ENCODE measurements around the gene TMTC2. TPM values are rescaled to one million over a fixed set of nuclear protein-coding genes. Genes with fewer than 3 reads are reported as not detected.

TMTC2 gene
- total RNA-seq, 4 donors from 2014 or later = 6.5 to 11.3 (median 8.9) TPM

DNA sequence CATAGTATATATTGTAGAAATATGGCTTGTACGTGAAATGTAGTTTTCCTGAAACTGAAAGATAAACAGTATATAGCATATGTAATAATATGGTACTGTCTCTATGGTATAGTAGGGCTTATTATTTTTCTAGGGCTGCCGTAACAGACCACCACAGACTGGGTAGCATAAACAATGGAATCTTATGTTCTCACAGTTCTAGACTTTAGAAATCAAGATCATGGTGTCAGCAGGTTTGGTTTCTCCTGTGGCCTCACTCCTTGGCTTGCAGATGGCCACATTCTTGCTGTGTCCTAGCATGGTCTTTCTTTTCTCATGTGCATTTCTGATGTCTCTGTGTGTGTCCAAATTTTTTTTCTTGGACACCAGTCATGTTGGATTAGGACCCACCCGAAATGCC is 155.8 kb downstream of the TMTC2 start:
- TF ChIP-seq, protein P1, sequence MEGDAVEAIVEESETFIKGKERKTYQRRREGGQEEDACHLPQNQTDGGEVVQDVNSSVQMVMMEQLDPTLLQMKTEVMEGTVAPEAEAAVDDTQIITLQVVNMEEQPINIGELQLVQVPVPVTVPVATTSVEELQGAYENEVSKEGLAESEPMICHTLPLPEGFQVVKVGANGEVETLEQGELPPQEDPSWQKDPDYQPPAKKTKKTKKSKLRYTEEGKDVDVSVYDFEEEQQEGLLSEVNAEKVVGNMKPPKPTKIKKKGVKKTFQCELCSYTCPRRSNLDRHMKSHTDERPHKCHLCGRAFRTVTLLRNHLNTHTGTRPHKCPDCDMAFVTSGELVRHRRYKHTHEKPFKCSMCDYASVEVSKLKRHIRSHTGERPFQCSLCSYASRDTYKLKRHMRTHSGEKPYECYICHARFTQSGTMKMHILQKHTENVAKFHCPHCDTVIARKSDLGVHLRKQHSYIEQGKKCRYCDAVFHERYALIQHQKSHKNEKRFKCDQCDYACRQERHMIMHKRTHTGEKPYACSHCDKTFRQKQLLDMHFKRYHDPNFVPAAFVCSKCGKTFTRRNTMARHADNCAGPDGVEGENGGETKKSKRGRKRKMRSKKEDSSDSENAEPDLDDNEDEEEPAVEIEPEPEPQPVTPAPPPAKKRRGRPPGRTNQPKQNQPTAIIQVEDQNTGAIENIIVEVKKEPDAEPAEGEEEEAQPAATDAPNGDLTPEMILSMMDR (IDR thresholded peaks at IDR 0.05; ENCODE audit: low read depth) = no peak

DNA sequence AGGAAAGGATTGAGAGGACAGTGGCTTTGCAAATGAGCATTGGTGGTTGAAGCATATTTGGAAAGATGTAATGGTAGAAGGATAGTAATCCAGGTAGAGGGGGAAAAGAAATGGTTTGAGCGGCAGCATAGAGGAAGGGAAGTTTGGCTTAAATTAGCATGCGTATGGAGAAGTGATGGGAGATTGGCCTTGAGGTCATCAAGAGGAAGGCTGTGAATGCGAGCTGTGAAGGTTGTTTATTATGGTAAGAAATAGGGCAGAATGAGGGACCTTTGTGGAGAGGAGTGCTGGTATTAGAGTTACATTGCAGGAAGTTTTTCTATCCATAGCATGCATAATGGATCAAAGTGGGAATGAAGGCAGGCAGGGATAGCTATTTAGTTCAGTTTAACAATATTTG is 162.1 kb downstream of the TMTC2 start:
- TF ChIP-seq, protein P1 (IDR thresholded peaks at IDR 0.05; ENCODE audit: low read depth) = no peak

DNA sequence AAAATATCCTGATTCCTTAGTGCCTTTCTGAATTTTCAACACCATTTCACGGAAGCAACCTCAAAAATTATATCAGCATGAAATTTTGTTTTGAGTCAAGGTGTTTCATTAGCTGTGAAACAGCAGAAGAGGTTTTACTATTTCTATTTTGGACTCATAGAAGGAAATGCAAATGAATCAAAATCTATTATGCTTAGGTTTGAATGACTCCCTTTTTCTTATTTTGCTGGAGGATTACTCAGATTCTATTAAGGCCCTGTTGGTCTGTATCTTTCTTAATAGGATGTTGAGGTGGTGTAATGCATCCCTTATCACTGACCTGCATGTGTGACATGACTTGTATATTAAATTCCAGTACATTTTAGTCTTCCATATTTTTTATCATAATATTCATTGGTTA is 165.8 kb downstream of the TMTC2 start:
- TF ChIP-seq, protein P1 (IDR thresholded peaks at IDR 0.05; ENCODE audit: low read depth) = no peak

DNA sequence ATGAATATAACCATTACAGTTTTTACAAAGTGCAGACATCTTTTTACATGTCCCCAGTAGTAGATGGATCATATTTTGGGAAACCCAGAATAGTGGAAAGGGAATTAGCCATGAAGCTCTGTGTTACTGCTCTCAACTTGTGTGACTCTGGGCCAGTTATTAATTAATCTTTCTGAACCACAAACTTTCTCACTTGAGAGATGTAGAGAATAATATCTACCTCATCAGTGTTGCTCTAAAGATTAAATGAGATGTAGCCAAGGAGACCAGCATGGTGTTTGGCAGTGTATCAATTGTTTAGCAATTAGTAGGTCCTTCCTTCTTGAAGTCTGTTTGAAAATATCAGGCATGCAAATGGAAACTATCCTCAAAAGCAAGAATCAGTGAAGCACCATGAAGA is 169.2 kb downstream of the TMTC2 start:
- TF ChIP-seq, protein P1 (IDR thresholded peaks at IDR 0.05; ENCODE audit: low read depth) = no peak

DNA sequence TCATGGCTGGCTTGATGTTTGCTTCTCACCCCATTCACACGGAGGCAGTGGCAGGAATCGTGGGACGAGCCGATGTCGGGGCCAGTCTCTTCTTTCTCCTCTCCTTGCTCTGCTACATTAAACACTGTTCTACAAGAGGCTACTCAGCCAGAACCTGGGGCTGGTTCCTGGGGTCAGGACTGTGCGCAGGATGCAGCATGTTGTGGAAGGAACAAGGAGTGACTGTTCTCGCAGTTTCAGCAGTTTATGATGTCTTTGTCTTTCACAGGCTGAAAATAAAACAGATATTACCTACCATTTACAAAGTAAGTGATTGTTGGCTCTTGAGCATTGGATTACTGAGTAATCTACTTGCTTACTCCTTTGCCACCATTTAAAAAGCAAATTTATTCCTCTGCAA is 170.6 kb downstream of the TMTC2 start:
- TF ChIP-seq, protein P1 (IDR thresholded peaks at IDR 0.05; ENCODE audit: low read depth) = no peak

DNA sequence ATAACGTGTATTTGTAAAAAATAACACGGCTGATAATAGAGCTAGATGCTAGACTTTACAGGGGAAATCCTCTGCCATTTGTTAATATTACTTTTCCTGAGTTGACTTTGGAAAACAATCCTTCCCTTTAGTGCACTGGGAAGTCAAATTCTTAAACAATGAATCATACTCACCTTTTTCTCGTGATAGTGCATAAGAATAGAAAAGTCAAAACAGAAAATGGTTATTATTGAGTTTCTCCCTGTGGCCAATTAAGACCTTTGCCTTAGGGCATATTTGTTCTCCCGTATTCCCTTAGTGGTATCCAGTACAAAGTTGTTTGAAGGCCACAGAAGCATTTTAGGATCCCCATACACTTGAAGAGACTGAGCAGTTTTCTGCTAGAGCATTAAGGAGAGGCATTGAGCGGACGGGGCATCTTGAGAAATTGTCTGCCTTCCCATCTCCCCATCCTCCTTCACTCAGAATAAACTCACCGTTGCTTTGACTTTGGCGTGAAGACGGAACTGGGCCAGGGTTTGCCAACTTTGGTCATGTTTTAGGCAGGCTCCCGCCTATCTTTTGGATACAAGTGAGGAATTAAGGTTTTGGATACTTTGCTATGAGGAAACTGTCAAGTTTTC is 171.3 kb downstream of the TMTC2 start:
- TF ChIP-seq, protein P1 (IDR thresholded peaks at IDR 0.05; ENCODE audit: low read depth) = no peak

DNA sequence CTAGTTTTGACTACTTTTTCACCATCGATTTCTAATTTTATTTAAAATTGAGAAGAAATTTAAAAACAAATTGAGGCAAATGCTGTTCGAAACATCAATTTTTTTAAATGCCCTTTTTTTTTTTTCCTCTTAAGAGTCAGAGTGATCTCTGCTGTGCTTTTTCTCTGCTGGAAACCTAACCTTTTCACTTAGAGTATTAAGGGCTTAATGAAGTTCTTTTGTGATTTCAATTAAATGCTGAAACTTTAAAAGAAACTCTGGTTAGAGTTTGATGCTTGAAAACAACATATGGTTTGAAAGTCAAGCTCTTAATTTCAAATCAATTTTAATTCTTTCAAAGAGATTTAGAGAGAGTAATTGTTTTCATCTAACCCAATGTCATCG is 171.8 kb downstream of the TMTC2 start:
- TF ChIP-seq, protein P1 (IDR thresholded peaks at IDR 0.05; ENCODE audit: low read depth) = no peak

All from subcutaneous adipose tissue (tissue), 4 donors.